Upper lobe of left lung (tissue), 4 donors: ENCODE results near the gene SMOC1.

Experiments
- EP300 ChIP-seq, 4 donors: sonication (generic); formaldehyde crosslinking; IDR thresholded peaks; one replicate each; pipeline ENCODE4 v1.5.1; 2017; ENCODE audit warnings: antibody characterized with exemption in 4 of 4, control low read depth in 2 of 4
- TF ChIP-seq, protein P1 (sequence below), 6 experiments: fragments of 450-650 bp in 4 of 6; fragments of 200-600 bp in 2 of 6; sonication (generic) in 2 of 6; IDR thresholded peaks; one replicate each; pipeline ENCODE4 v1.5.1; 2016 to 2019; ENCODE audit warnings: antibody characterized with exemption in 6 of 6

DNA sequence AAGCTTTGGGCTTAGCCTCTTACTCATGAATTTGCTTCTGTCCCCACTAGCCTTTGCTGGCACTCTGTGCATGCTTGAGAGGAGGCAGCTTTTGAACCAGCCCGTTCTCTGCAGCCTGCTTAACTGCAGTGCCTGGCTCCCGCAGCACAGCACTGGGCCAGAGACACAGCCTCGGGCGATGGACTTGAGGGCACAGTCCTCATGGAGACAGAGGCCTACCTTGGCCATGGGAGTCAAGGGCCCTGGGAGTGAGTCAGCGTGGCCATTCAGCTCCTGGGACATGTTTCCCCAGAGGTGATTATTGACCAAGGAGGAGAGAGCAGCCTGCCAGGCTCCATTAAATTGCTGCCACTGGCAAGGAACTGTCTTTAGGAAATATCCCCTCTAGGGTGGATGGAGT lies 93.5 kb downstream of the SMOC1 start:
- TF ChIP-seq, protein P1, sequence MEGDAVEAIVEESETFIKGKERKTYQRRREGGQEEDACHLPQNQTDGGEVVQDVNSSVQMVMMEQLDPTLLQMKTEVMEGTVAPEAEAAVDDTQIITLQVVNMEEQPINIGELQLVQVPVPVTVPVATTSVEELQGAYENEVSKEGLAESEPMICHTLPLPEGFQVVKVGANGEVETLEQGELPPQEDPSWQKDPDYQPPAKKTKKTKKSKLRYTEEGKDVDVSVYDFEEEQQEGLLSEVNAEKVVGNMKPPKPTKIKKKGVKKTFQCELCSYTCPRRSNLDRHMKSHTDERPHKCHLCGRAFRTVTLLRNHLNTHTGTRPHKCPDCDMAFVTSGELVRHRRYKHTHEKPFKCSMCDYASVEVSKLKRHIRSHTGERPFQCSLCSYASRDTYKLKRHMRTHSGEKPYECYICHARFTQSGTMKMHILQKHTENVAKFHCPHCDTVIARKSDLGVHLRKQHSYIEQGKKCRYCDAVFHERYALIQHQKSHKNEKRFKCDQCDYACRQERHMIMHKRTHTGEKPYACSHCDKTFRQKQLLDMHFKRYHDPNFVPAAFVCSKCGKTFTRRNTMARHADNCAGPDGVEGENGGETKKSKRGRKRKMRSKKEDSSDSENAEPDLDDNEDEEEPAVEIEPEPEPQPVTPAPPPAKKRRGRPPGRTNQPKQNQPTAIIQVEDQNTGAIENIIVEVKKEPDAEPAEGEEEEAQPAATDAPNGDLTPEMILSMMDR (IDR thresholded peaks at IDR 0.05) = no peak
- no peak for TF ChIP-seq EP300 (IDR thresholded peaks at IDR 0.05)
